GM10266 (cell line): ENCODE results near the gene CAMP.

Source experiments
- DNase-seq: peaks from one replicate; pipeline ENCODE4 v3.0.0; 2012; ENCODE audit errors: extremely low spot score
- TF ChIP-seq, protein P1 (sequence below): IDR thresholded peaks from 2 replicates; pipeline ENCODE4 v1.5.1; 2012; ENCODE audit warnings: mild to moderate bottlenecking, low read depth; ENCODE audit not compliant: control insufficient read depth, insufficient read depth; ENCODE audit errors: missing control alignments

CAMP gene

DNA sequence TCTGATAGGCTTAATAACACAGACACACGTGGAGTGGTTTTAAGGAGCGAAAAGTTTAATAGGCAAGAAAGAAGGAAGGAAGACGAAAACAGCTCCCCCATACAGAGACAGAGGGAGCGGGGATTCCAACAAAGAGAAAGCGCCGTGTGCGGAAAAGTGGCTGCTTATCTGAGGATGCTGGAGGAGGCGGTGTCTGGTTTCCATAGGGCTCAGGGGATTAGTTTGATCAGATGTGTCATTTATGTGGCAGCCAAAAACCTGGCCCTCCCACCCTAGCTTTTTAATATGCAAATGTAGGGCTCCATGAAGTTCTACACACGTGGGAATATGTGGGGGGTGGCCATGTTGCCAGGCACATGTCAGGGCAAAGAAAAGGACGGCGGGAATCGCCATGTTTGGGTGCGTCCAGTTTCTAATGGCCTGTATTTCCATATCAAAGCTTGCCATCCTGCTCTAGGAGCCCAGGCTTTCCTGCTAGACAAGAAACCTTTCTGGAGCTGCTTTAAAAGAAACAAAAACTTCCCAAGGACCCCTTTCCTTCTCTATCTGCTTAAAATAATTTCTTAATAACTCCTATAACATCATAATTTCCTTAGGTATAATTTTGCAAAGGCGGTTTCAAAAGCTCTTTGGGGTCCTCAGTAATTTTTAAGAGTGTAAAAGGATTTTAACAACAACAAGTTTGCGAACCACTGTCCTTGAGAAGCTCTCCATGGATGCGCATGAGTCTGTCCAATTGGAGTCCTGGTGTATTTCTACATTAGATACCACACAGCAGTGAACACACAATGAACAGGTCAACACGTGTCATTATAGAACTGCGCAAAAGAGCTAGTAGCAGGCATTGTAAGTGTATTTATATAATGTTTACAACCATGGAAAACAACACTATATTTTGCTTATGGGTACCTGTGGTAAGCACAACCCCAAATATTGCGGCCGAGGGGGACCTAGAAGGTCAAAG lies 17.0 kb downstream of the CAMP start:
- no peak for DNase-seq
- TF ChIP-seq, protein P1, sequence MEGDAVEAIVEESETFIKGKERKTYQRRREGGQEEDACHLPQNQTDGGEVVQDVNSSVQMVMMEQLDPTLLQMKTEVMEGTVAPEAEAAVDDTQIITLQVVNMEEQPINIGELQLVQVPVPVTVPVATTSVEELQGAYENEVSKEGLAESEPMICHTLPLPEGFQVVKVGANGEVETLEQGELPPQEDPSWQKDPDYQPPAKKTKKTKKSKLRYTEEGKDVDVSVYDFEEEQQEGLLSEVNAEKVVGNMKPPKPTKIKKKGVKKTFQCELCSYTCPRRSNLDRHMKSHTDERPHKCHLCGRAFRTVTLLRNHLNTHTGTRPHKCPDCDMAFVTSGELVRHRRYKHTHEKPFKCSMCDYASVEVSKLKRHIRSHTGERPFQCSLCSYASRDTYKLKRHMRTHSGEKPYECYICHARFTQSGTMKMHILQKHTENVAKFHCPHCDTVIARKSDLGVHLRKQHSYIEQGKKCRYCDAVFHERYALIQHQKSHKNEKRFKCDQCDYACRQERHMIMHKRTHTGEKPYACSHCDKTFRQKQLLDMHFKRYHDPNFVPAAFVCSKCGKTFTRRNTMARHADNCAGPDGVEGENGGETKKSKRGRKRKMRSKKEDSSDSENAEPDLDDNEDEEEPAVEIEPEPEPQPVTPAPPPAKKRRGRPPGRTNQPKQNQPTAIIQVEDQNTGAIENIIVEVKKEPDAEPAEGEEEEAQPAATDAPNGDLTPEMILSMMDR = no peak

DNA sequence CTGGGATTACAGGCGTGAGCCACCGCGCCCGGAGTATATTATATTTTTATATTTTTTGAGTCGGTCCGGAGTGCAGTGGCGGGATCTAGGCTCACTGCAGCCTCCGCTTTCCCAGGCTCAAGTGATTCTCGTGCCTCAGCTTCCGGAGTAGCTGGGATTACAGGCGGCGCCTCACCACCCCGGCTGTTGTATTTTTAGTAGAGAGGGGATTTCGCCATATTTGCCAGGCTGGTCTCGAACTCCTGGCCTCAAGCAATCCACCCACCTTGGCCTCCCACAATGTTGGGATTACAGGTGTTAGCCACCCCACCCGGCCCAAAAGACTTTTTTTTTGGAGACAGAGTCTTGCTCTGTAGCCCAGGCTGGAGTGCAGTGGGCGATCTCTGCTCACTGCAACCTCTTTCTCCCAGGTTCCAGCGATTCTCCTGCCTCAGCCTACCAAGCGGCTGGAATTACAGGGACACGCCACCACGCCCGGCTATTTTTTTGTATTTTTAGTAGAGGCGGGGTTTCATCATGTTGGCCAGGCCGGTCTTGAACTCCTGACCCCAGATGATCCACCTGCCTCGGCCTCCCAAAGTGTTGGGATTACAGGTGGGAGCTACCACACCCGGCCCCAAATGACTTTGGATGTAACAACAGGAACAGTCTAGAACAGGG lies 18.6 kb downstream of the CAMP start:
- TF ChIP-seq, protein P1 = no peak
- DNase-seq = no peak

DNA sequence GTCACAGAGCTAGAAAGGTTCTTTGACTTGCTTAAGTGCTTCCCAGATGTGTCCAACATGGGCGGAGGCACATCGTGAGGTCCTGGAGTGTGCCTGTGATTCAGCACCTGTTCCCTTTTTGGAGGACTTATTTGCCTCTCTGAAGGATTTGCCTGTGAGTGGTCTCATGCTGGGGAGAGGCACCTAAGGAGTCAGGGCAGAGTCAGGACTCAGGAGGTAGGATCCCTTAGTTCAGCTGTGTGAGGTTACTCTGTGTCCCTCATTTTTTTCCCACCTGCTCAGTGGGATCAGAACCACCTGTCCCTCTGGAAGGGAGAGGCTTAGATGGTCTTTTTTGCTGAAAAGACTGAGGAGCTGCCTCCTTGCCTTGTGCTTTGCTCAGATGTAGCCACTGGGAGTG lies 20.6 kb downstream of the CAMP start:
- TF ChIP-seq, protein P1 = no peak
- DNase-seq = no peak

DNA sequence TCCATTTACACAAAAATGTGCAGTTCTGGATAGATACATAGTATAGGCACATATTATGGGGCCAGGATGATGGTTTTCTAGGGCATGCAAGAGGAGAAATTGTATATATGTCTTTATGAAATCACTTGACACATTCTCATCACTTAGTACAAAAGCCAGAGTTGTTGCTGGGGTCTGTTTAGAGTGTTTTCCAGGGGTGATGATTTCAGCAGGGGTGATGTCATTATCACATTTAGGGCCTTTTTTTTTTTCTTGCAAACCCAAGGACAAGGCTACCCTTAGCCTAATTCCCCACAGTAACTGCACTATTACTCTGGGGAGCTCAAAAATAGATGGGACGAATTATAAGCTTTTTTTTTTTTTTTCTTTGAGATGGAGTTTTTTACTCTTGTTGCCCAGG lies 21.2 kb downstream of the CAMP start:
- TF ChIP-seq, protein P1 = no peak
- DNase-seq = no peak

DNA sequence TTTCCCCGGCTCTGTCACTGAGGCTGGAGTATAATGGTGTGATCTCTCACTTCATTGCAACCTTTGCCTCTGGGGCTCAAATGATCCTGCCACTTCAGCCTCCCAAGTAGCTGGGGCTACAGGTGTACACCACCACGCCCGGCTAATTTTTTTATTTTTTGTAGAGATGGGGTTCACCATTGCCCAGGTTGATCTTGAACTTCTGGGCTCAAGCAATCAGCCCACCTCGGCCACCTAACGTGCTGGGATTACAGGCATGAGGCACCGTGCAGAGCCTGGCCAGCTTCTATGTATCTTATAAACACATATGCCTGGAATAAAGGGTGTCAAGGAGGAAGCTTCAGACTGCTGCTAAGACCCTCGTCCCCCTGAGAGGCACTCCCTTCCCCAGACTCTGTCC lies 21.8 kb downstream of the CAMP start:
- TF ChIP-seq, protein P1 = no peak
- no peak for DNase-seq

DNA sequence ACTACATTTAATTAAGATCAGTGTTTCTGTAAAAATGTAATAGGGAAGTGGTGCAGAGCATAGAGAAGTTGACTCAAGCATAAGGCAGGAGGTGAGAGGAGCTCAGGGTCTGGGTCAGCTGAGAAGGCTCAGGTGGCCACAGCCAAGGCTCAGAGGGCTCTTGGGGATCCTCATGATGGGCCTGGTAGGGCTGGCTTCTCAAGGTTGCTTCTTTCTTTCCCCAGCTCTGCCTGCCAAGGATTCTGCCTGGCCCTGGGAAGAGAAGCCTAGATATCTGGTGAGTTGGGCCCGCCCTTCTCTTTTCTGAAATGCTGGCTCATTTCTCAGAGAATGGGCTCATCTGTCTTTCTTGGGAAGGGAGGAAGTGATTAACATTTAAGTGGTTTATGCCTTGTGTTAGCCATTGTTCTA lies 24.1 kb downstream of the CAMP start:
- DNase-seq = no peak
- TF ChIP-seq, protein P1 = no peak
